ENCODE measurements around the gene FAM167B. TPM values are rescaled to one million over a fixed set of nuclear protein-coding genes. Genes with fewer than 3 reads are reported as not detected.
A peak's percentile ranks its signal among the peaks of the same experiment; 100 is the strongest.

FAM167B gene
- total RNA-seq, 1 donor = 5.2 TPM

GRCh38 chr1:32201011-32201855 lies 45.8 kb upstream of the FAM167B start:
- no peak for TF ChIP-seq CTCF (IDR thresholded peaks at IDR 0.05; ENCODE audit: insufficient read depth, low read depth, low read length)
- peak overlapping the region; percentile 86 for H3K4me3 ChIP-seq (ENCODE audit: low read depth, low read length)
- DNase-seq (ENCODE audit: low read depth) = peak; percentile 53

GRCh38 chr1:32204943-32205361 lies 42.1 kb upstream of the FAM167B start:
- DNase-seq (ENCODE audit: low read depth) = no peak
- peak overlapping the region; percentile 79 for H3K4me3 ChIP-seq (ENCODE audit: low read depth, low read length)
- no peak for TF ChIP-seq CTCF (IDR thresholded peaks at IDR 0.05; ENCODE audit: insufficient read depth, low read depth, low read length)

- H3K4me3 ChIP-seq (ENCODE audit: low read depth, low read length) = peak within 1 kb of the TSS; percentile 79
- DNase-seq (ENCODE audit: low read depth) = peak; percentile 80
- no peak for TF ChIP-seq CTCF (IDR thresholded peaks at IDR 0.05; ENCODE audit: insufficient read depth, low read depth, low read length)
Observed at GRCh38 chr1:32205401-32206370, 41.3 kb upstream of the FAM167B start, which contains the start of gene IQCC. Gene IQCC, plus strand, starts transcription at chr1:32205671. Its CDS starts 11 bp downstream, at chr1:32205682.

- H3K4me3 ChIP-seq (ENCODE audit: low read depth, low read length) = no peak overlapping the region
- no peak for DNase-seq (ENCODE audit: low read depth)
- TF ChIP-seq CTCF (IDR thresholded peaks at IDR 0.05; ENCODE audit: insufficient read depth, low read depth, low read length) = no peak
Observed at GRCh38 chr1:32208469-32208868, 38.6 kb upstream of the FAM167B start.

- H3K4me3 ChIP-seq (ENCODE audit: low read depth, low read length) = no peak within 1 kb of the TSS
- no peak for TF ChIP-seq CTCF (IDR thresholded peaks at IDR 0.05; ENCODE audit: insufficient read depth, low read depth, low read length)
- peak; percentile 35 for DNase-seq (ENCODE audit: low read depth)
Observed at GRCh38 chr1:32208891-32209328, 38.1 kb upstream of the FAM167B start, which contains the start of gene DCDC2B. Gene DCDC2B, plus strand, starts transcription at chr1:32209089. Its CDS starts 5 bp downstream, at chr1:32209094.

- peak; percentile 88 for TF ChIP-seq CTCF (IDR thresholded peaks at IDR 0.05; ENCODE audit: insufficient read depth, low read depth, low read length)
- no peak overlapping the region for H3K4me3 ChIP-seq (ENCODE audit: low read depth, low read length)
- DNase-seq (ENCODE audit: low read depth) = peak; percentile 65
Observed at GRCh38 chr1:32215629-32216480, 31.2 kb upstream of the FAM167B start.

Data from fibroblast of villous mesenchyme (primary cell).